Measurements from ENCODE around the gene GATAD1. TPM values are rescaled to one million over a fixed set of nuclear protein-coding genes. Genes with fewer than 3 reads are reported as not detected.

Gene GATAD1
- total RNA-seq (2022) (41.2 and 44.2 TPM in 2 replicates), Bru-seq, nascent RNA (percentile 93 among the genes with signal in this experiment), BruChase-seq, experiment 1, labeled RNA remaining after a 6-hour chase (percentile 97 among the genes with signal in this experiment), BruChase-seq, experiment 2, labeled RNA remaining after a 2-hour chase (percentile 96 among the genes with signal in this experiment)
- long read RNA-seq, transcript GATAD1-201 (5 exons, 3,962 nt), result major isoform, 62 of 74 reads
- long read RNA-seq, partial matches to known transcripts, result 0 of 74 reads
- long read RNA-seq, other reads (novel, unspliced or antisense), result 9 of 74 reads

DNA sequence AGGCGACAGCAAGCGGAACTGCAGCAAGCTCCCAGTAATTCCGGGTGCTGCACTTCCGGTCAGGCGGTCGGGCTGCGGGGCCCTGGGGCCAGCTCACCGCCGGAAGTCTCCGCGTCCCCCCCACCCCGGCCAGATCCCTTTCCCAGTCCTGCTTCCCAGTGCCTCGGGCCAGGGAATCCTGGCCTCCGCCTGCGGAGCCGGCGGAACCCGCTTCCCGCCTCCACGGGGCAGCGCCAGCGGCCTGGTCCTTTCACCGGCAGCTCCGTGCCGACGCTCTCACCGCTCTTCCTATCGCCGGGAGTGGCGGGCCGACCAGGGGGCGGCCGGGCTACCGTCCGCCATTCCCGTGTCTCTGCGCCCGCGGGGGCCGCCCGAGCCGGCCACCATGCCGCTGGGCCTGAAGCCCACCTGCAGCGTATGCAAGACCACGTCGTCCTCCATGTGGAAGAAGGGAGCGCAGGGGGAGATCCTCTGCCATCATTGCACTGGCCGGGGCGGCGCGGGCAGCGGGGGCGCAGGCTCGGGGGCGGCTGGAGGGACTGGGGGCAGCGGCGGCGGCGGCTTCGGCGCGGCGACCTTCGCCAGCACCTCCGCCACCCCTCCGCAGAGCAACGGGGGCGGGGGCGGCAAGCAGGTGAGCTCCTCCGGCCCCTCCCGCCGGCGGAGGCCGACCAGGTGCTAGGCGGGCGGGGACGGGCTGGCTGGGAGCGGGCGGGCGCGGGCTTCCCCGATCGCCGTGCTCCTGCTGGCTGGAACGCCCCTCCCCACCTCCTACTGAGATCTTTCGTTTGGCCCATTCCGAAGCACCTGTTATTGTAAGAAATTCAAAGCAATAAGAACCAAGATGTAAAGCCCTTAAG lies at the start of gene GATAD1:
GATAD1 (plus strand) TSS at position 138 of the 860 bp plus-strand sequence; CDS start at position 386, 248 bp downstream.
- BruUV-seq (replicated peaks), result no TSS peak
- no peaks in the 10 kb centered on the region for H3K27me3 Mint-ChIP-seq (ENCODE audit: insufficient read depth, unreplicated experiment)
- peak within 1 kb of the TSS; percentile 89 for H3K27ac Mint-ChIP-seq (ENCODE audit: low read depth, unreplicated experiment)
- H3K4me1 Mint-ChIP-seq (ENCODE audit: insufficient read depth, unreplicated experiment), result no peaks in the 10 kb centered on the region
- TF ChIP-seq, protein P1, sequence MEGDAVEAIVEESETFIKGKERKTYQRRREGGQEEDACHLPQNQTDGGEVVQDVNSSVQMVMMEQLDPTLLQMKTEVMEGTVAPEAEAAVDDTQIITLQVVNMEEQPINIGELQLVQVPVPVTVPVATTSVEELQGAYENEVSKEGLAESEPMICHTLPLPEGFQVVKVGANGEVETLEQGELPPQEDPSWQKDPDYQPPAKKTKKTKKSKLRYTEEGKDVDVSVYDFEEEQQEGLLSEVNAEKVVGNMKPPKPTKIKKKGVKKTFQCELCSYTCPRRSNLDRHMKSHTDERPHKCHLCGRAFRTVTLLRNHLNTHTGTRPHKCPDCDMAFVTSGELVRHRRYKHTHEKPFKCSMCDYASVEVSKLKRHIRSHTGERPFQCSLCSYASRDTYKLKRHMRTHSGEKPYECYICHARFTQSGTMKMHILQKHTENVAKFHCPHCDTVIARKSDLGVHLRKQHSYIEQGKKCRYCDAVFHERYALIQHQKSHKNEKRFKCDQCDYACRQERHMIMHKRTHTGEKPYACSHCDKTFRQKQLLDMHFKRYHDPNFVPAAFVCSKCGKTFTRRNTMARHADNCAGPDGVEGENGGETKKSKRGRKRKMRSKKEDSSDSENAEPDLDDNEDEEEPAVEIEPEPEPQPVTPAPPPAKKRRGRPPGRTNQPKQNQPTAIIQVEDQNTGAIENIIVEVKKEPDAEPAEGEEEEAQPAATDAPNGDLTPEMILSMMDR (IDR thresholded peaks at IDR 0.05; ENCODE audit: unreplicated experiment), result peak; percentile 88
- POLR2A ChIA-PET, result interaction anchor here (0.5 to 3.4 kb wide), 29 partner anchors 10 to 1655 kb away, joined by 3 to 84 read pairs (median 3); partner anchors contain the start of genes AKAP9, ANKIB1, CYP51A1 and KRIT1
- intact Hi-C loops (cut with micrococcal nuclease), result loop anchor here (1.0 to 5.0 kb wide), 7 partner anchors 23 to 1365 kb away; partner anchors contain the start of genes ANKIB1, KRIT1 and MTERF1
- peak; percentile 93 for DNase-seq (ENCODE audit: unreplicated experiment)
- CTCF ChIA-PET, result interaction anchor here (0.5 to 3.5 kb wide), 34 partner anchors 10 to 1434 kb away, joined by 3 to 42 read pairs (median 4); partner anchors contain the start of genes ANKIB1, CYP51A1, KRIT1 and MTERF1
- peak within 1 kb of the TSS; percentile 85 for H3K4me3 Mint-ChIP-seq (ENCODE audit: unreplicated experiment)
- no peaks in the 10 kb centered on the region for H3K9me3 Mint-ChIP-seq (ENCODE audit: unreplicated experiment)
- H3K36me3 Mint-ChIP-seq (ENCODE audit: insufficient read depth, unreplicated experiment), result peaks cover 23% of the 10 kb centered on the region

GRCh38 chr7:92397542-92397941 lies 49.7 kb upstream of the GATAD1 start:
- BruUV-seq (replicated peaks), result no TSS peak
- peaks cover 27% of the 10 kb centered on the region for H3K36me3 Mint-ChIP-seq (ENCODE audit: insufficient read depth, unreplicated experiment)
- H3K4me1 Mint-ChIP-seq (ENCODE audit: insufficient read depth, unreplicated experiment), result no peaks in the 10 kb centered on the region
- TF ChIP-seq, protein P1 (IDR thresholded peaks at IDR 0.05; ENCODE audit: unreplicated experiment), result no peak
- no peaks in the 10 kb centered on the region for H3K9me3 Mint-ChIP-seq (ENCODE audit: unreplicated experiment)
- H3K4me3 Mint-ChIP-seq (ENCODE audit: unreplicated experiment), result no peak overlapping the region
- intact Hi-C loops (cut with micrococcal nuclease), result no loop called here
- no peaks in the 10 kb centered on the region for H3K27me3 Mint-ChIP-seq (ENCODE audit: insufficient read depth, unreplicated experiment)
- CTCF ChIA-PET, result no interaction called here
- no peak overlapping the region for H3K27ac Mint-ChIP-seq (ENCODE audit: low read depth, unreplicated experiment)
- DNase-seq (ENCODE audit: unreplicated experiment), result no peak
- POLR2A ChIA-PET, result no interaction called here

- DNase-seq (ENCODE audit: unreplicated experiment), result no peak
- peaks cover 27% of the 10 kb centered on the region for H3K36me3 Mint-ChIP-seq (ENCODE audit: insufficient read depth, unreplicated experiment)
- H3K4me1 Mint-ChIP-seq (ENCODE audit: insufficient read depth, unreplicated experiment), result no peaks in the 10 kb centered on the region
- intact Hi-C loops (cut with micrococcal nuclease), result no loop called here
- no peaks in the 10 kb centered on the region for H3K9me3 Mint-ChIP-seq (ENCODE audit: unreplicated experiment)
- no peak overlapping the region for H3K27ac Mint-ChIP-seq (ENCODE audit: low read depth, unreplicated experiment)
- TF ChIP-seq, protein P1 (IDR thresholded peaks at IDR 0.05; ENCODE audit: unreplicated experiment), result no peak
- CTCF ChIA-PET, result no interaction called here
- POLR2A ChIA-PET, result no interaction called here
- no peaks in the 10 kb centered on the region for H3K27me3 Mint-ChIP-seq (ENCODE audit: insufficient read depth, unreplicated experiment)
- H3K4me3 Mint-ChIP-seq (ENCODE audit: unreplicated experiment), result no peak overlapping the region
- BruUV-seq (replicated peaks), result no TSS peak
Observed at GRCh38 chr7:92400013-92400412, 47.3 kb upstream of the GATAD1 start.

Data from MCF 10A (cell line).